CD4-positive, alpha-beta T cell (primary cell): ENCODE measurements around the gene MCTP1. TPM values are rescaled to one million over a fixed set of nuclear protein-coding genes. Genes with fewer than 3 reads are reported as not detected.

ENCODE experiments used
- ATAC-seq: fragments of 200-7000 bp; cut with Tn5 transposase; one replicate; pipeline ENCODE4 v1.10.0; 2022; ENCODE audit warnings: mild to moderate bottlenecking; ENCODE audit not compliant: poor library complexity
- CTCF ChIA-PET: fragments of 350-600 bp; sonication (Branson Sonifier 250); formaldehyde crosslinking; loops from one replicate; lab custom pipeline; 2021; ENCODE audit warnings: antibody characterized with exemption, inconsistent platforms; lab: Charles Lee
- POLR2A ChIA-PET: fragments of 350-600 bp; sonication (Branson Sonifier 250); formaldehyde crosslinking; loops from one replicate; lab custom pipeline; 2021; ENCODE audit warnings: antibody characterized with exemption, inconsistent platforms; lab: Charles Lee
- DNase-seq, 14 experiments: peaks; one replicate each; pipeline ENCODE4 v3.0.0-alpha.2; 2013 to 2020; ENCODE audit warnings: mixed read lengths in 2 of 14
- H3K27ac ChIP-seq, 2 donors: one replicate each; pipeline versions ENCODE4 v1.5.1 to v1.7.0; 2013; ENCODE audit warnings: low read length in 2 of 2, low read depth in 1 of 2, mild to moderate bottlenecking in 1 of 2
- H3K27me3 ChIP-seq, 2 experiments: 1 replicate in 1 of 2; 2 replicates in 1 of 2; pipeline versions ENCODE4 v1.6.1 to v1.7.0; 2013; ENCODE audit warnings: low read length in 2 of 2, control low read depth in 1 of 2, mild to moderate bottlenecking in 1 of 2, moderate library complexity in 1 of 2; ENCODE audit not compliant: insufficient read depth in 2 of 2, control insufficient read depth in 1 of 2
- H3K36me3 ChIP-seq: one replicate; pipeline ENCODE4 v1.6.1; 2013; ENCODE audit warnings: low read length, control low read depth; ENCODE audit not compliant: insufficient read depth
- H3K4me1 ChIP-seq: one replicate; pipeline ENCODE4 v1.6.1; 2013; ENCODE audit warnings: low read length, control low read depth; ENCODE audit not compliant: insufficient read depth
- H3K4me3 ChIP-seq: one replicate; pipeline ENCODE4 v1.5.1; 2013; ENCODE audit warnings: mild to moderate bottlenecking, low read length, moderate library complexity
- H3K9me3 ChIP-seq, 2 experiments: 1 replicate in 1 of 2; 2 replicates in 1 of 2; pipeline versions ENCODE4 v1.6.1 to v1.7.0; 2013; ENCODE audit warnings: low read length in 2 of 2, mild to moderate bottlenecking in 2 of 2, control low read depth in 1 of 2, moderate library complexity in 1 of 2; ENCODE audit not compliant: control insufficient read depth in 1 of 2, insufficient read depth in 1 of 2
- H3K27ac Mint-ChIP-seq: one replicate; pipeline ENCODE4 v1.8.0; 2020; ENCODE audit warnings: mixed read lengths
- H3K27me3 Mint-ChIP-seq: one replicate; pipeline ENCODE4 v1.8.0; 2021; ENCODE audit warnings: mixed read lengths
- H3K36me3 Mint-ChIP-seq: one replicate; pipeline ENCODE4 v1.8.0; 2021; ENCODE audit warnings: low read depth, mixed read lengths
- H3K4me1 Mint-ChIP-seq: one replicate; pipeline ENCODE4 v1.8.0; 2021; ENCODE audit warnings: low read depth, mixed read lengths
- H3K4me3 Mint-ChIP-seq: one replicate; pipeline ENCODE4 v1.8.0; 2020; ENCODE audit warnings: mild to moderate bottlenecking, mixed read lengths
- H3K9me3 Mint-ChIP-seq: one replicate; pipeline ENCODE4 v1.8.0; 2020; ENCODE audit warnings: mixed read lengths
- intact Hi-C, 2 experiments: fragments of 100-400 bp; cut with DNase I in 1 of 2; cut with micrococcal nuclease in 1 of 2; formaldehyde crosslinking; loops; one replicate each; pipeline versions ENCODE4 v1.15.1 to v1.9.0; 2023 to 2025; cut with DNase I, micrococcal nuclease
- total RNA-seq, 174 experiments: library from RNA in 2 of 174; stranded (reverse) in 2 of 174; gene quantifications; one replicate each; pipeline ENCODE4 v1.2.3 and lab custom pipeline; 2021 to 2026
- TF ChIP-seq, protein P1 (sequence below): fragments of 200-600 bp; IDR thresholded peaks from one replicate; pipeline ENCODE4 v1.8.0; 2022; ENCODE audit warnings: antibody characterized with exemption, mild to moderate bottlenecking

Gene MCTP1
- total RNA-seq, 2 experiments from 2014 or later, result 2.1 to 2.7 TPM

DNA sequence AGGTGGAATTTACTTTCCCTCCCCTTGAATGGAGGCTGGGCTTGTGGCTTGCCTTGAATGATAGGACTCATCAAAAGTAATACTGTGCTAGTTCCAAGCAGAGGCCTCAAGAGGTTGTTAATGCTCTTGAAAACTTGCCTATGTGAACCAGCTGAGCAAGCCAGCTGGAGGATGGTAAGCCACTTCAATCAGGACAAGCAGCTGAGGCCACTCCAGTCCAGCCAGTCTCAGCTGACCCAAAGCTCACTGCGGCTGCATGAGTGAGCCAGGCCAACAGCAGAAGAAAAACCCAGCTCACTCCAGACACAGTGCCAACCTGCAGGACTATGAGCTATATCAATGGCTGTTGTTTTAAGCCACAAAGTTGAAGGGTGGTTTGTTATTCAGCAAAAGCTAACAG is 182.8 kb downstream of the MCTP1 start:
- Mint-ChIP-seq H3K4me1 (peaks cover 10% of the 10 kb centered on the region), H3K36me3 (no peaks in the 10 kb centered on the region), H3K4me3 (no peak overlapping the region), H3K27me3 (no peaks in the 10 kb centered on the region), H3K9me3 (no peaks in the 10 kb centered on the region), H3K27ac (no peak overlapping the region)
- no peak overlapping the region for H3K27ac ChIP-seq
- no peak overlapping the region for H3K4me3 ChIP-seq
- ChIA-PET POLR2A (no interaction called here), CTCF (no interaction called here)
- no peak for ATAC-seq
- intact Hi-C loops, result no loop called here
- H3K27me3 ChIP-seq, result no peaks in the 10 kb centered on the region
- H3K9me3 ChIP-seq, result no peaks in the 10 kb centered on the region
- no peaks in the 10 kb centered on the region for H3K4me1 ChIP-seq
- TF ChIP-seq, protein P1, sequence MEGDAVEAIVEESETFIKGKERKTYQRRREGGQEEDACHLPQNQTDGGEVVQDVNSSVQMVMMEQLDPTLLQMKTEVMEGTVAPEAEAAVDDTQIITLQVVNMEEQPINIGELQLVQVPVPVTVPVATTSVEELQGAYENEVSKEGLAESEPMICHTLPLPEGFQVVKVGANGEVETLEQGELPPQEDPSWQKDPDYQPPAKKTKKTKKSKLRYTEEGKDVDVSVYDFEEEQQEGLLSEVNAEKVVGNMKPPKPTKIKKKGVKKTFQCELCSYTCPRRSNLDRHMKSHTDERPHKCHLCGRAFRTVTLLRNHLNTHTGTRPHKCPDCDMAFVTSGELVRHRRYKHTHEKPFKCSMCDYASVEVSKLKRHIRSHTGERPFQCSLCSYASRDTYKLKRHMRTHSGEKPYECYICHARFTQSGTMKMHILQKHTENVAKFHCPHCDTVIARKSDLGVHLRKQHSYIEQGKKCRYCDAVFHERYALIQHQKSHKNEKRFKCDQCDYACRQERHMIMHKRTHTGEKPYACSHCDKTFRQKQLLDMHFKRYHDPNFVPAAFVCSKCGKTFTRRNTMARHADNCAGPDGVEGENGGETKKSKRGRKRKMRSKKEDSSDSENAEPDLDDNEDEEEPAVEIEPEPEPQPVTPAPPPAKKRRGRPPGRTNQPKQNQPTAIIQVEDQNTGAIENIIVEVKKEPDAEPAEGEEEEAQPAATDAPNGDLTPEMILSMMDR, result no peak
- H3K36me3 ChIP-seq, result no peaks in the 10 kb centered on the region
- DNase-seq, result no peak

DNA sequence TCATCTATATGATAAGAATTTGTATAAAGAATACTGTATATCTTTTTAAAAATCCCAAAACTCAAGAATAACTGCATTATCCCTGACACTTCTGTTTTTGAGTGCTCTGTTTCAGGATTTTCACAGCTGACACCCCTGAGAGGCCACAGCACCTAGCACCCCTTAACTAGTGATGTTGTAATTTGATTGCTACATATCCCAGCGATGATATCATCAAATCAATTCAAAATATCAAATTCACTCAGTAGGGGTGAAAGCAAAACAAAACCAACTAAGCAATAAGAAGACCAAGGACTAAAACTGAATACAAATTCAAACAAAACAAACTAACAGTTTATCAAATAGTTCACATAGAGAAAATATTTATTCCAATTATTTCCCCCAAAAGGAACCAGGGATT is 184.3 kb downstream of the MCTP1 start:
- Histone ChIP-seq H3K27ac (no peak overlapping the region), H3K4me3 (no peak overlapping the region), H3K27me3 (no peaks in the 10 kb centered on the region), H3K9me3 (no peaks in the 10 kb centered on the region), H3K4me1 (no peaks in the 10 kb centered on the region), H3K36me3 (no peaks in the 10 kb centered on the region)
- H3K9me3 Mint-ChIP-seq, result no peaks in the 10 kb centered on the region
- POLR2A ChIA-PET, result no interaction called here
- no peaks in the 10 kb centered on the region for H3K27me3 Mint-ChIP-seq
- TF ChIP-seq, protein P1, result no peak
- intact Hi-C loops, result no loop called here
- CTCF ChIA-PET, result no interaction called here
- DNase-seq (no peak), ATAC-seq (no peak)
- H3K36me3 Mint-ChIP-seq, result no peaks in the 10 kb centered on the region
- no peak overlapping the region for H3K27ac Mint-ChIP-seq
- no peak overlapping the region for H3K4me3 Mint-ChIP-seq
- peaks cover 10% of the 10 kb centered on the region for H3K4me1 Mint-ChIP-seq

DNA sequence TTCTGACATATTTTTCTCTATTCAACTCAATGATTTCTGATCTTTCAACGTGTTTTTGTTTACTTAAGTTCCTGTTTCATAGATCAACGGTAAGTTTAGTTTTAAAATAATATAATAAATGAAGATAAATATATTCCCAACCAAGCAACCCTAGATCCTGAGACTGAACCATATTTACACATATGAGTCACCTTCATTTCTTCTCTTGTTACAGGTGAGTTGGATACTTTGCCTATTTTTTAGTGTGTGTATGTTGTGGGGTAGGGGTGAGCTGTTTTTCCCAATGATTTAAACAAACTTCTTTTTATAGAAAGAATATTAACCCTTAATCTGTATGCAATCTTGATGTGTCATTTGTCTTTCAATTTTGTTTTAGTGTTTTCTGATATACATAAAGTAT is 186.9 kb downstream of the MCTP1 start:
- Histone ChIP-seq H3K4me3 (no peak overlapping the region), H3K9me3 (peaks cover 0 to 9% of the 10 kb centered on the region in 2 experiments), H3K4me1 (no peaks in the 10 kb centered on the region), H3K27ac (no peak overlapping the region), H3K36me3 (no peaks in the 10 kb centered on the region), H3K27me3 (no peaks in the 10 kb centered on the region)
- H3K4me1 Mint-ChIP-seq, result peaks cover 10% of the 10 kb centered on the region
- H3K9me3 Mint-ChIP-seq, result no peaks in the 10 kb centered on the region
- CTCF ChIA-PET, result no interaction called here
- POLR2A ChIA-PET, result no interaction called here
- no peaks in the 10 kb centered on the region for H3K36me3 Mint-ChIP-seq
- ATAC-seq (no peak), DNase-seq (no peak)
- TF ChIP-seq, protein P1, result no peak
- intact Hi-C loops, result no loop called here
- no peak overlapping the region for H3K27ac Mint-ChIP-seq
- no peaks in the 10 kb centered on the region for H3K27me3 Mint-ChIP-seq
- H3K4me3 Mint-ChIP-seq, result no peak overlapping the region
